Measurements from ENCODE around the gene PPP1R26. TPM values are rescaled to one million over a fixed set of nuclear protein-coding genes. Genes with fewer than 3 reads are reported as not detected.
"Not testable (repeated sequence)": the region's sequence is repeated elsewhere in the genome, so short reads cannot be mapped to it uniquely, and the experiment has no call there.

Gene PPP1R26
- polyA plus RNA-seq, 12 donors, result 9.2 to 15.6 (median 10.6) TPM; not detected in 1

- no peak for DNase-seq
Measured at GRCh38 chr9:135502168-135502872, 22.7 kb downstream of the PPP1R26 start.

- no peak for DNase-seq
Measured at GRCh38 chr9:135502873-135503321, 23.3 kb downstream of the PPP1R26 start.

- no peak for DNase-seq
Measured at GRCh38 chr9:135503371-135504261, 24.0 kb downstream of the PPP1R26 start.

GRCh38 chr9:135504262-135505243, 25.0 kb downstream of the PPP1R26 start:
- DNase-seq, result peak; percentile 15

GRCh38 chr9:135505406-135506187, 26.0 kb downstream of the PPP1R26 start:
- DNase-seq, result no peak

- no peak for DNase-seq
Measured at GRCh38 chr9:135506327-135507103, 26.9 kb downstream of the PPP1R26 start.

- DNase-seq, result no peak
Measured at GRCh38 chr9:135507104-135508035, 27.8 kb downstream of the PPP1R26 start.

GRCh38 chr9:135508211-135508820, 28.7 kb downstream of the PPP1R26 start:
- DNase-seq, result no peak

- no peak for DNase-seq
Measured at GRCh38 chr9:135509458-135509857, 29.9 kb downstream of the PPP1R26 start.

GRCh38 chr9:135512241-135512603, 32.6 kb downstream of the PPP1R26 start:
- DNase-seq, result no peak

- DNase-seq, result no peak
Measured at GRCh38 chr9:135512904-135513303, 33.3 kb downstream of the PPP1R26 start.

- DNase-seq, result no peak
Measured at GRCh38 chr9:135513351-135513846, 33.8 kb downstream of the PPP1R26 start.

- DNase-seq, result not testable (repeated sequence)
Measured at GRCh38 chr9:135513906-135514305, 34.3 kb downstream of the PPP1R26 start.

- no peak for DNase-seq
Measured at GRCh38 chr9:135514342-135515082, 34.9 kb downstream of the PPP1R26 start.

GRCh38 chr9:135515083-135515951, 35.7 kb downstream of the PPP1R26 start:
- no peak for DNase-seq

GRCh38 chr9:135516132-135516860, 36.7 kb downstream of the PPP1R26 start:
- no peak for DNase-seq

All from muscle of arm (tissue), 12 donors.